ENCODE results near the gene MYL5.

Gene MYL5

DNA sequence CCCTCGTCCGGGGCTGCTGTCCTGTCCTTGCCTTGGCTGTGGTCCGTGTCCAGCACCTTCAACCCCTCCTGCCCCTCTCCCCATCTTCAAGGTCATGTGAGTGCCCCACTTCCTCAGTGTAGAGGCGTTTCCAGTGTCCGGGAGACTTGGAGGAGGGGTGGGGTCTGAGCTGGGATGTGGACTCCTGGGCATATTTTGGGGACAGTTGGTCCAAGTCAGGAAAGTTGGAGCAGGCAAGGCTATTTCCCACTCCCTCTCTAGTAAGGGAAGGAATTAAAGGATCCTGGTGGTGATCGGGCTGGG, 34.2 kb downstream of the MYL5 start:
- no peak for DNase-seq

- DNase-seq, result no peak
Measured at GRCh38 chr4:709348-709747, 35.0 kb downstream of the MYL5 start.

- no peak for DNase-seq
Measured at GRCh38 chr4:710116-710515, 35.8 kb downstream of the MYL5 start.

DNA sequence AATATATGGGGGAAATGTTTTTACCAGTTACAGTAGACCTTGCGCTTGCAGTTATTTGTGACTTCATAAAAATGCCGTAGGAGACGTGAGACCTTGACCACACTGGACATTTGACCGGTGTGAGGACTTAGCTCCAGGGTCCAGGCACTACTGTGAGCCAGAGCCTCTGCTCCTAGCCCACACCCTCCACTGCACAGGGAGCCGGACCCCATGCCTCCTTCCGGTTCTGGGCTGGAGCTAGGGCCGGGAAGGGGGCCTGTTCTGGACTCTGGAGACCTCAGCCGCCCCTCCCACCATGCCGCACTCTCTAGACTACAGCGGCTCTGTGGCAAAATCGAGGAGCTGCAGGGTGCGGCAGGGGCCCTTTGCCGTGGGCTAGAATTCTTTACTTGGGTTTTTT, 36.6 kb downstream of the MYL5 start:
- DNase-seq, result no peak

GRCh38 chr4:712093-712492, 37.8 kb downstream of the MYL5 start:
- DNase-seq, result no peak

DNA sequence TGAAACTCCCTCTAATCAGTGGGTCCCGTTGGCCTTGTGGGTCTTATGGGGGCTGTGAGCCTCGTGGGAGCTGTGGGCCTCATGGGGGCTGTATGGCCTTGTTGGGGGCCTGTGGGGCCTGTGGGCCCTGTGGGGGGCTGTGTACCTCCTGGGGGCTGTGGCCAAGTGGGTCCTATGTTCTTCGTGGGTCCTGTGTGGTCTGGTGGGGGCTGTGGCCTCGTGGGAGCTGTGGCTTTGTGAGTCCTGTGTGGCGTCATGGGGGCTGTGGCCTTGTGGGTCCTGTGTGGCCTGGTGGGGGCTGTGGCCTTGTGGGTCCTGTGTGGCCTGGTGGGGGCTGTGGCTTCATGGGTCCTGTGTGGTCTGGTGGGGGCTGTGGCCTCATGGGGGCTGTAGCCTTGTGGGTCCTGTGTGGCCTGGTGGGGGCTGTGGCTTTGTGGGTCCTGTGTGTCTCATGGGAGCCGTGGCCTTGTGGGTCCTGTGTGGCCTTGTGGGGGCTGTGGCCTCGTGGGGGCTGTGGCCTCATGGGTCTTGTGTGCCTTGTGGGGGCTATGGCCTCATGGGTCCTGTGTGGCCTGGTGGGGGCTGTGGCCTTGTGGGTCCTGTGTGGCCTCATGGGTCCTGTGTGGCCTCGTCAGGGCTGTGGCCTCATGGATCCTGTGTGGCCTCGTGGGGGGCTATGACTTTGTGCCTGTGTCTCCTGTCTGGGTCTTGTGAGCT, 38.7 kb downstream of the MYL5 start:
- no peak for DNase-seq

- DNase-seq, result no peak
Measured at GRCh38 chr4:714087-714486, 39.7 kb downstream of the MYL5 start.

- no peak for DNase-seq
Measured at GRCh38 chr4:717601-718320, 43.4 kb downstream of the MYL5 start.

GRCh38 chr4:718460-718859, 44.1 kb downstream of the MYL5 start:
- no peak for DNase-seq

GRCh38 chr4:720111-720860, 45.9 kb downstream of the MYL5 start:
- DNase-seq, result no peak

DNA sequence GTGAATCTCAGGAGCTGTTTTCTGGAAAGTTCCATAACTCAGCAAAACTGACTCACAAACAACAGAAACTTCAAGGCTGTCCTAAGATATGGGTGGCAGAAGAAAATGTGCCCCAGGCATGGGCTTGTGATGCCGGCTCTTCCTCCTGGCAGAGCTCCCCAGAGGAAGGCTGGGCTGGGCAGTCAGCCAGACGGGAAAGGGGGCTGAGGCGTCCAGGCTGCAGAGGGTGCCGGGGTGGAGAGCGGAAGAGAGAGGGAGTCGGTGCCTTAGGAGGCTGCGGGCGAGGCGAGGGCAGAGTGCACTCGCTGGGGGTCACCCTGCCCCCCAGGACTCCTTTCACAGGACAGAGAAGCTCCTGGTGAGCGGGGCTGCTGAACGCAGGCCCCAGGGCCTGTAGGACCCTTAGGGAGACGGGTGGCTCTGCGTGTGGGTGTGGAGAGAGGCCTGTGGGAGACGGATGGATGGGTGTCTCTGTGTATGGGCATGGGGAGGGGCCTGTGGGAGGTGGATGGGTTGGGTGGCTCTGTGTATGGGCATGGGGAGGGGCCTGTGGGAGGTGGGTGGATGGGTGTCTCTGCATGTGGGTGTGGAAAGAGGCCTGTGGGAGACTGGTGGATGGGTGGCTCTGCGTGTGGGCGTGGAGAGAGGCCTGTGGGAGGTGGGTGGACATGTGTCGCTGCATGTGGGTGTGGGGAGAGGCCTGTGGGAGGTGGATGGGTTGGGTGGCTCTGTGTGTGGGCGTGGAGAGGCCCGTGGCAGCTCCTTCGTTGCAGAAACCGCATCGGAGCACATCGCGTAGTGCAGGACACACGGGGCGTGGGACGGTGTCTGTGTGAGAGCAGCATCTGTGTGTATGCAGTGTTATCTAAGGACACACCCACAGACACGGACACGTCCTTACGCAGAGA, 47.2 kb downstream of the MYL5 start:
- no peak for DNase-seq

DNA sequence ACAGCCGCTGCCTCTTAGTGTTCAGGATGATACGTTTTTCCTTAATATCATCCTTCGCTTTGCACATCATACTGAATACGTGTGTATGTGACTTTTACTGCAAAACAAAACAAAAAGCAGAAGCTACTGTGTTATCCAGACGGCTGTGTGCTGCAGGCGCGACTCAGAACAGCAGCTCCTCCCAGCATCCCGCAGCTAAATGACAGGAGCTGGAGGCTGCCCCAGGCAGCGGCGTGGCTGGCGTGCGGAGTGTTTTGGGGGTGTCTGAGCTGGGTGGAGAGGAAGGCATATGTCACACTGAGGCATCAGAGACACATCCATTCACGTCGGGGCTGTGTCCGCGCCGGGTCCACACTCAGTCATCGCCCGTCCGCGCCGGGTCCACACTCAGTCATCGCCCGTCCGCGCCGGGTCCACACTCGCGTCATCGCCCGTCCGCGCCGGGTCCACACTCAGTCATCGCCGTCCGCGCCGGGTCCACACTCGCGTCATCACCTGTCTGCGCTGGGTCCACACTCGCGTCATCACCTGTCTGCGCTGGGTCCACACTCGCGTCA, 47.9 kb downstream of the MYL5 start:
- no peak for DNase-seq

- DNase-seq, result no peak
Measured at GRCh38 chr4:722851-723360, 48.6 kb downstream of the MYL5 start.

DNA sequence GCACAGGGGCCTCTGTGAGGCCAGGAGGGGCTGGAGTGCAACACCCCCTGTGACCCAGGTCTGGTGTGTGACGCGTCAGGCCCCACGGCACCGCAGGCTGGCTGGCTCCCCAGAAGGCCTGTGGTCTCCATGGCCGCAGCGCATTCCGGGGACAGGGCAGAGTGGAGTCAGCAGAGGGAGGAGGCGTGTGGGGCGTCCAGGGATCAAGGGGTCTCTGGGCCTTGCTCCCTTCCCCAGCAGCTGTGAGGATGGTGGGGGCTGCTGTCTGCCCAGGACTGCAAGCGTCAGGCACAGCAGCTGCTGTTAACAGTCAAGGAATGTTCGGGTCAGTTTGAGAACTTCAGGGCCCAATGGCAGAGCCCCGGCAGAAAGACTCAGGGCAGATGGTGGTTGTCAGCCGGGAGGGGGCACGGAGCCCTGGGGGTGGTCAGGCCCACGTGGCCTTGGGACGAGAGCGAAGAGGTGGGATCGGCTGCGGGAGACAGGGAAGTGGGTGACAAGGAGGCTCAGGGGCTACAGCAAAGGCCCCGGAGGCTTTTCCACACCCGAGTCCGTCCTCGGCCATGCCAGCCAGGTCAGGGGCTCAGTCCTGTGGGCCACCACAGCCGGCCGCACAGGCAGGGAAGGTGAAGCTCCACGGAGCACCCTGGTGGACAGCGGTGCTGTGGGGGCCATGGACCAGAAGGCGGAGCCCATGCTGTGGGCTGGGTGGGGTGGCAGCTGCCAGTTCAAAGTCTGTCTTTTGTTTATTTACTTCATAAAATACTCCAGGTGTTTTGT, 49.6 kb downstream of the MYL5 start:
- DNase-seq, result no peak

GRCh38 chr4:725391-726234, 51.3 kb downstream of the MYL5 start:
- DNase-seq, result no peak

DNA sequence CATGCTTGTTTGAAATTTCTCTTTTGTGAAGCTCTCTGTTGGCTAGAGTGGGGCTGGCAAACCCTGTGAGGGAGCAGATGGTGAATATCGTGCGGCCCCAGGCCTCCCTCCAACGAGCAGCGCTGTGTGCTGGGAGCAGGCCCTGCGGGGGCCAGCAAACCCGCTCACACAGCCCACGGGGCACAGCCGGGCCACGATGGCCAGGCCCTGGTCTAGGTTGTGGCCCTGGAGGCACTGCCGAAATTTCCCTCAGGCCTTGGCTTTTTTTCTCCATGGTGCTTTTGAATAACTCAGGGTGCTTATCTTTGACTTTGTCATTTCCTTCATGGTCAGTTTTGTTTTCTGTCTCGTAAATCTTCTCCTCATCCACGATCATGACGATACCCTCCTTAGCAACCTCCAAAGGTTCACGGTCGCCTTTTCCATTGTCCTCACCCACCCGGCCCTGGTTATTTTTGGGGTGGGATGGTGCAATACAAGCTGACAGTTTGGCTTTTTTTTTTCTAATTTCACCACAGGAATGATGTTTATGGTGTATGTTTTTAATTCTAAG, 52.0 kb downstream of the MYL5 start:
- DNase-seq, result peak; percentile 56

DNA sequence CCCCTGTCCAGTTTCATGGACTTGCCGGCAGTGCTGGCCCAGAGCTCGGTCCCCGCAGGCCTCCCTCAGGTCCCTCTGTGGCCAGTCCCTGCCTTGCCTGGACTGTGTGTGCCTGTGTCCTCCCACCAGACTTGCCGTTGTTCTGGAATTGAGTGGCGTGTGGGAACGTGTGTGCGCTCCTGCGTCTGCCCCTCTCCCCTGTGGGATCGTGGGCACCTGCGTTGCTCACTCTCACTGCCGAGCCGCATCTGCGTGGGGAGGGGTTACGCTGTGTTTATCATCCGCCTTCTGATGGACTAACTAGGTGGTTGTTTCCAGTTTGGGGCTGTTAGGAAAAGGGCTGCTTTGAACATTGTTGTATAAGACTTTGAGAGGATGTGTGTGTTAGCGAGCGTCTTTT, 52.5 kb downstream of the MYL5 start:
- no peak for DNase-seq

DNA sequence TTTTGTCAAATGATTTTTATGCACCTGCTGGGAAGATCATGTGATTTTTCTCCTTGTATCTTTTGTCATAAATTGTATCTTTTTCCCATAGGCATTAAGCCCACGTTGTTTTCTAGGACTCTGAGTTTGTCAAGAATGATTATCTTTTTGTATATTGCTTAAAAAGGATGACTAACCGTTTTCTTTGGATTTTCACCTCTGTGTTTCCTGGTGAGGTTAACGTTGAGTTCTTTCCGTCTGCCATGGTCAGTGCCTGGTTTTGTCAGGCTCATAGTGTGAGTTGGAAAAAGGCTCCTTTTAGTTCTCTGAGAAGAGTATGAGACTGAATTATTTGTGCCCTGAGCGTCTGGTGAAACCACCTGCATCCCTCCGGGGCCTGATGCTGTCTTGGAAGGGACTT, 53.2 kb downstream of the MYL5 start:
- DNase-seq, result no peak

GRCh38 chr4:729336-730315, 55.3 kb downstream of the MYL5 start:
- DNase-seq, result no peak
